A549 treated with GW870086 at 1 μM for 4 hours (cell line): Measurements from ENCODE around the gene BOC. TPM values are rescaled to one million over a fixed set of nuclear protein-coding genes. Genes with fewer than 3 reads are reported as not detected.

Experiments
- total RNA-seq: library from RNA; stranded (reverse); fragments of 200-300 nt; extraction: Qiagen RNA extraction; gene quantifications from 5 replicates; pipeline ENCODE4 v1.2.3, GENCODE V29; 2022; ENCODE audit warnings: low read depth

The BOC gene, protein sequence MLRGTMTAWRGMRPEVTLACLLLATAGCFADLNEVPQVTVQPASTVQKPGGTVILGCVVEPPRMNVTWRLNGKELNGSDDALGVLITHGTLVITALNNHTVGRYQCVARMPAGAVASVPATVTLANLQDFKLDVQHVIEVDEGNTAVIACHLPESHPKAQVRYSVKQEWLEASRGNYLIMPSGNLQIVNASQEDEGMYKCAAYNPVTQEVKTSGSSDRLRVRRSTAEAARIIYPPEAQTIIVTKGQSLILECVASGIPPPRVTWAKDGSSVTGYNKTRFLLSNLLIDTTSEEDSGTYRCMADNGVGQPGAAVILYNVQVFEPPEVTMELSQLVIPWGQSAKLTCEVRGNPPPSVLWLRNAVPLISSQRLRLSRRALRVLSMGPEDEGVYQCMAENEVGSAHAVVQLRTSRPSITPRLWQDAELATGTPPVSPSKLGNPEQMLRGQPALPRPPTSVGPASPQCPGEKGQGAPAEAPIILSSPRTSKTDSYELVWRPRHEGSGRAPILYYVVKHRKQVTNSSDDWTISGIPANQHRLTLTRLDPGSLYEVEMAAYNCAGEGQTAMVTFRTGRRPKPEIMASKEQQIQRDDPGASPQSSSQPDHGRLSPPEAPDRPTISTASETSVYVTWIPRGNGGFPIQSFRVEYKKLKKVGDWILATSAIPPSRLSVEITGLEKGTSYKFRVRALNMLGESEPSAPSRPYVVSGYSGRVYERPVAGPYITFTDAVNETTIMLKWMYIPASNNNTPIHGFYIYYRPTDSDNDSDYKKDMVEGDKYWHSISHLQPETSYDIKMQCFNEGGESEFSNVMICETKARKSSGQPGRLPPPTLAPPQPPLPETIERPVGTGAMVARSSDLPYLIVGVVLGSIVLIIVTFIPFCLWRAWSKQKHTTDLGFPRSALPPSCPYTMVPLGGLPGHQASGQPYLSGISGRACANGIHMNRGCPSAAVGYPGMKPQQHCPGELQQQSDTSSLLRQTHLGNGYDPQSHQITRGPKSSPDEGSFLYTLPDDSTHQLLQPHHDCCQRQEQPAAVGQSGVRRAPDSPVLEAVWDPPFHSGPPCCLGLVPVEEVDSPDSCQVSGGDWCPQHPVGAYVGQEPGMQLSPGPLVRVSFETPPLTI
- total RNA-seq, result 4.4 to 7.1 TPM (median 5.9 TPM) in 5 replicates

DNA sequence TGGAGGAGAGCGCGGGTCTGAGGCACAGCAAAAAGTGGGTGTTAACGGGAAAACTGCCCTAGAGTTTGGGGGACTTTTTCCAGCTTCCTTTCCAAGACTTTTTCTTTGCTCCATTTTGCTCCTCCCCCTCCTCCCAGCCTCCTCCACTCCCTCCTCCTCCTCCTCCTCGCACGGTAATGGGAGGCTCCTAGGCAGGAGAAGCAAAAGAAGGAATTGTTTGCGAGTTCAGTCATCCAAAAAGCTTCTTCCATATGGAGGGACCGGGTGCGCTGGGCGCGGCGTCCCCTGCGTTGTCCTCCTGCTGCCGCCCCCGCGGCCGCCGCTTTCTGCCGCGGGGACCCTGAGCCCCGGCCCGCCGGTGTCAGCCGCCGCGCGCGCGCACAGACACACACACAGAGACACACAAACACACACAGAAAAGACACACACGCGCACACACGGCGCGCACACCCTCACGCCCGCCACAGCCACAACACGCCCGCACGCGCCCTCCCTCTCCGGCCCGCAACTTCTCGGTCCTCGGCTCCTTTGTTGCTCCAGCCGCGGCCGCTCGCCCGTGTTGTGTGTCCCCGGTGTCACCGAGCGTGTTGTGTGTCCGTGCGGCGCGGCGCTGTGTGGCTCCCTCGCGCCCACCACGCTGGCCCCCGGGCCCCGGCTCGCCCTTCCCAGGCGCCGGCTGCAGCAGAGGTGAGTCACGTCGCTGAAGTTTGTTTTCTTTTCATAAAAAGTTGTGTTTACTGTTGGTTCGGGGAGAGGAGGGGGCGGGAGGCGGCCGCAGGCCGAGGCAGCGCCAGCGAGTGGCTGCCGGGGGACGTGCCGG, at the start of gene BOC:
BOC (plus strand) TSS at position 228 of the 820 bp plus-strand sequence. CDS start 38,246 bp downstream, outside the sequence.

Other genes with a start within 250 kb of the BOC start
- 0.06 to 0.09 TPM (median 0.08 TPM) in 4 of 5 replicates, not detected in the other for gene CD200R1, start 236.5 kb upstream of the BOC start, total RNA-seq
- 14.6 to 17.7 TPM (median 16.2 TPM) in 5 replicates for gene GTPBP8, start 220.6 kb upstream of the BOC start, total RNA-seq
- gene CFAP44, start 229.9 kb downstream of the BOC start, total RNA-seq, result 1.3 to 2.3 TPM (median 2.0 TPM) in 5 replicates